GM18873 (cell line): ENCODE measurements around the gene CDC7.

ENCODE experiments used
- ATAC-seq: cut with Tn5 transposase; IDR thresholded peaks from one replicate; pipeline ENCODE4 v1.9.1; 2021; ENCODE audit warnings: mild to moderate bottlenecking, moderate library complexity, moderate number of reproducible peaks; ENCODE audit not compliant: unreplicated experiment, low FRiP score

Gene CDC7

DNA sequence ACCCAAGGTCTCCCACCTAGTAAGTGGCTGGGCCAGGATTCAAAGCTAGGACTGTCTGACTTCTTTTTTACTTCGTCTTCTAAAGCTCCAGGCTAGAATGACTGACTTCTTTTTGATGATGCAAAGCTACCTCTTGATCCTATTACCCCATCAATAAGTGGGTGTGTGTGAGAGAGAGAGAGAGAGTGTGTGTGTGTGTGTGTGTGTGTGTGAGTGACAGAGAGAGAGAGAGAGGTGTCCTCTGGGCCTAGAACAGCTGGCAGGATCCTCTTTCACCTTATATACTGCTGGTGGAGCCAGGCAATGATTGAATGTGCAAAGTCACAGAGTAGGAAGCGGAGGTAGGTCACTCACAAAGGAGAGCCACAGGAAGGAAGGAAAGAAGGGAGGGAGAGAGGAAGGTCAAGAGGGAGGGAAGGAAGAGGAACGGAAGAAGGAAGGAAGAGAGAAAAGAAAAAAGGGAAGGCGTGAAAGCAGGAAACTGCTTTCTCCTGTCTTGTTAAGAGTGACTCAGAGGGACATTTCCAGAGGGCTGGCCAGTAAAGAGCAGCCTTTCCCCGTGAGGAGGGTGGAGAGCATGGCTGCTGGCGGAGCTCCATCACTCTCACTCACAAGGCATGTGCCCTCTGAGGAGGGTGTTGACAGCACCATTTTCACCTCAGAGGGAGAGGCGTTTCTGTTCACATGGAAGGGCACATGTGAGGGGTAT is 68.9 kb downstream of the CDC7 start:
- no peak for ATAC-seq

DNA sequence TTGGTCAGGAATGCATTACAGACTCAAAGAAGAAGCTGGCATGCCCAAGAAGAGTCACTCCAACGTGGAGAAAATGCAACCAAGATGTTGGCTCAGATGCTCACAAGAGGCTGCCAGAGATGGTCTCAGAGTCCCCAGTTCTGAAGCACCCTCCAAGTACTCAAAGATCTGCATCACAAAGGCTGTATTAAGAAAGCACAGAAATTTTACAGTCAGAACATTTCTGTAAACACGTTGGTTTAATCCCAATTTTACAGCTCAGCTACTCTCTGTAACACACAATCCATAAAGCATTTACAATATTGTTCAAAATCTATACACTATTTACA is 69.4 kb downstream of the CDC7 start:
- no peak for ATAC-seq

DNA sequence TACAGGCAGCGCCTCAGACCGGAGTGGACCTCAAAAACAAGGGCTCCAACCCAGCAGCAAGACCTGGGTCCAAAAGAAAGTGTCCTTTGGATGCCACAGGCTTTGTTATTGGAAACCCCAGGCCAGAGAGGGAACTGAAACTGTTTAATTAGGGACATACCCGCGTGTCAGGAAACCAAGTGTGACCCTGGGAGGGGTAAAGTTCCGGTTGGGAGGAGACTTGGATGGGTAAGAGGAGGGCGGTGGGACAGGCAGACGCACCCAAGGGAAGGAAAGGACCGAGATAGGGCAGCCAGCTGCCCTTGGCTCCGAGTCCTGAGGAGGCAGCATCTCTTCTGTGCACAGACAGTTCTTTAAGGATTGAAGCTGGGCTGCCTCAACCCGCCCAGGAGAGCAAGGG is 71.4 kb downstream of the CDC7 start:
- ATAC-seq = peak; percentile 81
